Activated CD4-positive, alpha-beta memory T cell treated with anti-CD3 and anti-CD28 coated beads for 36 hours (primary cell): ENCODE results near the gene KRTAP5-11. TPM values are rescaled to one million over a fixed set of nuclear protein-coding genes. Genes with fewer than 3 reads are reported as not detected.
"Not testable (repeated sequence)": the region's sequence is repeated elsewhere in the genome, so short reads cannot be mapped to it uniquely, and the experiment has no call there.

Source experiments
- CTCF ChIA-PET: fragments of 350-600 bp; sonication (Branson Sonifier 250); formaldehyde crosslinking; loops from one replicate; lab custom pipeline; 2021; ENCODE audit warnings: antibody characterized with exemption, inconsistent platforms; lab: Charles Lee
- POLR2A ChIA-PET: fragments of 350-600 bp; sonication (Branson Sonifier 250); formaldehyde crosslinking; loops from one replicate; lab custom pipeline; 2021; ENCODE audit warnings: antibody characterized with exemption; lab: Charles Lee
- DNase-seq: peaks from one replicate; pipeline ENCODE4 v3.0.0-alpha.2; 2020
- H3K27ac Mint-ChIP-seq: one replicate; pipeline ENCODE4 v1.8.0; 2021; ENCODE audit warnings: mixed read lengths
- H3K27me3 Mint-ChIP-seq: one replicate; pipeline ENCODE4 v1.8.0; 2021; ENCODE audit warnings: mixed read lengths
- H3K36me3 Mint-ChIP-seq: one replicate; pipeline ENCODE4 v1.8.0; 2021; ENCODE audit warnings: mixed read lengths
- H3K4me1 Mint-ChIP-seq: one replicate; pipeline ENCODE4 v1.8.0; 2021; ENCODE audit warnings: low read depth, mixed read lengths
- H3K4me3 Mint-ChIP-seq: one replicate; pipeline ENCODE4 v1.8.0; 2021; ENCODE audit warnings: mild to moderate bottlenecking, mixed read lengths
- H3K9me3 Mint-ChIP-seq: one replicate; pipeline ENCODE4 v1.8.0; 2021; ENCODE audit warnings: mixed read lengths
- intact Hi-C: fragments of 100-400 bp; cut with micrococcal nuclease; formaldehyde crosslinking; loops from one replicate; pipeline ENCODE4 v1.15.1; 2023
- total RNA-seq, 2 experiments: library from RNA; stranded (reverse); gene quantifications; one replicate each; pipeline ENCODE4 v1.2.3, GENCODE V29; 2021

KRTAP5-11 gene
- total RNA-seq, 2 experiments from 2014 or later: not detected

DNA sequence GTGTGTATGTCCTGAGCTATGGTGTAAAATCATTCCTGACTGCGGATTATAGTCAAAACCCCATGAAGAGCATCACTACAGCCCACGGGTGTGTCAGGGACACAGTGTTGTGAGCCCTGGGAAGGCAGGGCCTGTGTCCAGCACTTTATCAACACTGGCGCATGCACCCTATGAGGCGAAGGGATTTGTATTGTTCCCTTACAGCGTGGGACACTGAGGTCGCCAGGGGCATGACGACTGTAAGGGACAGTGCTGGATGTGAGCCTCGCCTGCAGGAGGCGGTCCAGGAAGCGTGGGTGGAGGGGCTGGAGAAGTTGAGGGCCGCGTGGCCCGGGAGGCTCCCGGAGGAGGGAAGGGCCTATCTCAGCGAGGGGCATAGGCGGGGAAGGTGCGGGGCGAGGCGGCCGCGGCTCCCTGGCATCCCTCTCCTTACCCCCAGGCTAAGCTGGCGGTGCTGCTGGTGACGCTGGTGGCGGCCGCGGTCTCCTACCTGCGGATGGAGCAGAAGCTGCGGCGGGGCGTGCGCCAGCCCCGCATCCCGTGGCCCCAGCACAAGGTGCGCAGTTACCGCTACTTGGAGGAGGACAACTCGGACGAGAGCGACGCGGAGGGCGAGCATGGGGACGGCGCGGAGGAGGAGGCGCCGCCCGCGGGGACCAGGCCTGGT is 24.3 kb upstream of the KRTAP5-11 start:
- H3K4me3 Mint-ChIP-seq, CTCF ChIA-PET, H3K9me3 Mint-ChIP-seq, H3K27ac Mint-ChIP-seq, intact Hi-C loops, H3K36me3 Mint-ChIP-seq, DNase-seq, H3K4me1 Mint-ChIP-seq, POLR2A ChIA-PET: not testable (repeated sequence)
- peaks cover 39% of the 10 kb centered on the region for H3K27me3 Mint-ChIP-seq

DNA sequence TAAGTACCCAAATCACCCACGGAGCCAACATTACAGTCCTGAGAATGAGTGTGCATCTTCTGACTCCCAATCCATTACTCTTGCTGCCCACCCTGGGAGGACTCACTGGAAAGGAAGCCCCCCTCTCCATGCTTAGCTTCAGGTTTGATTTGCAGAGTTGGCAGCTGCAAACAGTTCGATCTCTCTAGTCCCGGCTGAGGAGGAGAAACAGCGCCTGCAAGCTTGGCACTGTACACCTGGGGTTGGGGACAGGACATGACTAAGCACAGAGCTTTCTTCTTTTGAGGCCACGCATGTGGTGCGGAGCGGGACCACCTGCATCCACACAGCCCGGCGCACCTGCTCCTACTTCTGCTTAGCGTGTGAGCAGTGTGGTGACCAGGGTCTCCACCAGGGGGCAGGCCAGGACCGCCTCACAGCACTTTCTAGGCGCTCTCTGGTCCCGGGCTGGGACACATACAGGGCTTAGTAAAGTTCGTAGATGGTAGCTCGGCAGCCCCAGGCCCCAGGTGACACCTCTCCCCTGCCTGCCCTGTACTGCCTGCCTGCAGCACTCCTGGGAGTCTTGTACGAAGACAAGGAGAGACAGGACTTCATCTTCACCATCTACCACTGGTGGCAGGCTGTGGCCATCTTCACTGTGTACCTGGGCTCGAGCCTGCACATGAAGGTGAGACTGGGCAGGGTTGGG is 22.3 kb upstream of the KRTAP5-11 start:
- H3K9me3 Mint-ChIP-seq, POLR2A ChIA-PET, H3K4me1 Mint-ChIP-seq, CTCF ChIA-PET, intact Hi-C loops, H3K36me3 Mint-ChIP-seq, H3K4me3 Mint-ChIP-seq, H3K27ac Mint-ChIP-seq: not testable (repeated sequence)
- DNase-seq: peak; percentile 51
- H3K27me3 Mint-ChIP-seq: peaks cover 41% of the 10 kb centered on the region

DNA sequence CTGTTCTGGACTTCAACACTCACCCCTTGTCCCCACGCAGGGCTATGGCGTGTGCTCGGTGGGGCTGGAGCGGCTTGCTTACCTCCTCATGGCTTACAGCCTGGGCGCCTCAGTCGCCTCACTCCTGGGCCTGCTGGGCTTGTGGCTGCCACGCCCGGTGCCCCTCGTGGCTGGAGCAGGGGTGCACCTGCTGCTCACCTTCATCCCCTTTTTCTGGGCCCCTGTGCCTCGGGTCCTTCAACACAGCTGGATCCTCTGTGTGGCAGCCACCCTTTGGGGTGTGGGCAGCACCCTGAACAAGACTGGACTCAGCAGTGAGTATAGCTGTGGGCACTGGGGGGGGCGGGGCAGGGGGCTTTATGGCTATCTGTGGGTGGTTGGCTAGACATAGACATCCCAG is 20.5 kb upstream of the KRTAP5-11 start:
- H3K27ac Mint-ChIP-seq, H3K36me3 Mint-ChIP-seq, H3K4me3 Mint-ChIP-seq, CTCF ChIA-PET, H3K4me1 Mint-ChIP-seq, POLR2A ChIA-PET, DNase-seq, H3K9me3 Mint-ChIP-seq, intact Hi-C loops: not testable (repeated sequence)
- H3K27me3 Mint-ChIP-seq: peaks cover 31% of the 10 kb centered on the region

DNA sequence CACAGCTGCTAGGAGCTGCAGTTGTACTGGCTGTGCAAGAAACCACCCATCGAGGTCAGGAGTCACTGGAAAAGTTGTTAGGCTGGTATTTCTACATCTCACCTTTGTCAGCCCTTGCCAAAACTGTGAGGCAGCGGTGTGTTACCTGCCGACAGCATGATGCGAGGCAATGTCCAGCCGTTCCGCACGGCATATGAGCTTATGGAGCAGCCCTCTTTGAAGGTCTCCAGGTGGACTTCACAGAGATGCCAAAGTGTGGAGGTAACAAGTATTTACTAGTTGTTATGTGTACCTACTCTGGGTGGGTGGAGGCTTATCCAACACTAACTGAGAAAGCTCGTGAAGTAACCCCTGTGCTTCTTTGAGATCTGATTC is 6.9 kb upstream of the KRTAP5-11 start:
- H3K9me3 Mint-ChIP-seq, H3K4me1 Mint-ChIP-seq, DNase-seq, intact Hi-C loops, H3K4me3 Mint-ChIP-seq, POLR2A ChIA-PET, H3K36me3 Mint-ChIP-seq, H3K27ac Mint-ChIP-seq, H3K27me3 Mint-ChIP-seq: not testable (repeated sequence)
- CTCF ChIA-PET: interaction anchor here (1.2 to 1.6 kb wide), 2 partner anchors 9 to 15 kb away, joined by 5 to 6 read pairs; no protein-coding TSS in a partner anchor

DNA sequence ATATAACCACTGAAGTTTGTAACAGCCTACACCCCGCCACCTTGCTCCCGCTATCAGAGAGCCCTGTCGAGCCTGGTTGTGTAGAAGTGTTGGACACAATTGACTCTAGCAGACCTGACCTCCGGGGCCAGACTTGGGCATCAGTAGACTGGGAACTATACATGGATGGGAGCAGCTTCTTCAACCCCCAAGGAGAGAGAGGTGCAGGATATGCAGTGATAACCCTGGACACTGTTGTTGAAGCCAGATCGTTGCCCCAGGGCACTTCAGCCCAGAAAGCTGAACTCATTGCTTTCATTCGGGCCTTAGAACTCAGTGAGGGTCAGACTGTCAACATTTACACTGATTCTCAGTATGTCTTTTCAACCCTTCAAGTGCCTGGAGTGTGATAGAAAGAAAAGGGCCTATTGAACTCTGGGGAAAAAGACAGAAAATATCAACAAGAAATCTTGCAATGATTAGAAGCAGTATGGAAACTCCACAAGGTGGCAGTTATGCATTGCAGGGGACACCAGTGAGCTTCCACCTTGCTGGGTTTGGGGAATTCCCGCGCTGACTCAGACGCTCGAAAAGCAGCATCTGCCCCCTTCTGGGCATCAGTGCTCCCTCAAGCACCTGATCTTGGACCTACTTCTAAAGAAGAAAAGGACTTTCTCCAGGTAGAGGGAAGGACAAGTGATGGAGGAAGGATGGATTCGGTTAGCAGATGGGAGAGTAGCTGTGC is 6.3 kb upstream of the KRTAP5-11 start:
- CTCF ChIA-PET: interaction anchor here (1.2 to 1.6 kb wide), 2 partner anchors 9 to 15 kb away, joined by 5 to 6 read pairs; no protein-coding TSS in a partner anchor
- DNase-seq: peak; percentile 83
- intact Hi-C loops, POLR2A ChIA-PET, H3K27me3 Mint-ChIP-seq, H3K9me3 Mint-ChIP-seq, H3K4me1 Mint-ChIP-seq, H3K27ac Mint-ChIP-seq, H3K36me3 Mint-ChIP-seq, H3K4me3 Mint-ChIP-seq: not testable (repeated sequence)

DNA sequence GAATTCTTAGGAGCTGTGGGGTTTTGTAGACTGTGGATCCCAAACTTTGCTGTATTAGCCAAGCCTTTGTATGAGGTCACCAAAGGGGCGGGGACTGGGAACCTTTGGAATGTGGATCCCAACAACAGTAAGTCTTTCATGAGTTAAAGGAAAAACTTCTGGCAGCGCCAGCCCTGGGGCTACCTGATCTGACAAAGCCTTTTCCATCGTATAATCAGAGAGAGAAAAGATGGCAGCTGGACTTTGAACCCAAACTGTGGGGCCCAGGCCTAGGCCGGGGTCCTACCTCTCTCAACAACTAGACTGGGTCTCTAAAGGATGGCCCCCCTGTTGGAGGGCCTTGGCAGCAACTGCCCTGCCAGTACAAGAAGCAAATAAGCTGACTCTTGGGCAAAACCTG is 5.6 kb upstream of the KRTAP5-11 start:
- CTCF ChIA-PET: interaction anchor here (1.2 to 1.6 kb wide), 2 partner anchors 8 to 14 kb away, joined by 5 to 6 read pairs; no protein-coding TSS in a partner anchor
- H3K4me1 Mint-ChIP-seq, H3K9me3 Mint-ChIP-seq, DNase-seq, H3K36me3 Mint-ChIP-seq, H3K27ac Mint-ChIP-seq, intact Hi-C loops, POLR2A ChIA-PET, H3K27me3 Mint-ChIP-seq, H3K4me3 Mint-ChIP-seq: not testable (repeated sequence)

DNA sequence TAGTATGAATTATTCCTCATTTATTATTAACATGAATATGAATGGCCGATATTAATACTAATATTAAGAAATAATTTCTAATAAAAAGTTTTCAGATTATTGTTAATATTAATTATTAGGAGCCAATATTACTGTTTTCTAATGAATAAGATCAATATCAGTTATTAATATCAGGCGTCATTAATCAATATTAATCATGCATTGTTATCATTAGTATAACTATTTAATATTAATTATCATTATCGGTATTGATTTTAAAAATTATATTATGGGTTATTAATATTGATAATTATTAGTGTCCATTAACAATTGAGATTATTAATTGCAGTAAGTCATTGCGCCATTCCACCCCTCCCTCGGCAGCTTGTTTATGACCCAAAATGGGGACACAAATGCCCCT is 3.0 kb upstream of the KRTAP5-11 start:
- H3K9me3 Mint-ChIP-seq, H3K4me3 Mint-ChIP-seq, CTCF ChIA-PET, H3K36me3 Mint-ChIP-seq, H3K4me1 Mint-ChIP-seq, POLR2A ChIA-PET, H3K27ac Mint-ChIP-seq, DNase-seq, intact Hi-C loops: not testable (repeated sequence)
- peaks cover 23% of the 10 kb centered on the region for H3K27me3 Mint-ChIP-seq

DNA sequence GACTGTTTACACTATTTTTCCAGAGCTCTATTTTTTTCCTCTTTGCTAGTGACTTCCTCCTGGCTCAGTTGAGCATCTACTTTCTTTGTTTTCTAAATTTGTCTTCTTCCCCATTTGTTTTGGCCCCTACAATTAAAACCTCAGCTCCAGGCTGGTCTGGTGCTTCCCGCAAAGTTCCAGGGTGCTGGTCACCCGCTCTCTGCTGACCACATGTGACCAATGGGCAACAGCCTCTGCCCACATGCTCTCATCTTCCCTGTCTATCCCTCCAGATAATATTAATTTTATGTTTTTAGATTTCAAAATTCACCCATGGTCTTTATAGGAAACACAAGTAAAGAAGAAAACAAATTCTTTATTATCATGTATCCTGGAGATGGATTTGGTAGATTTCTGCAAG is 294 bp upstream of the KRTAP5-11 start:
- H3K27me3 Mint-ChIP-seq: peaks cover 24% of the 10 kb centered on the region
- CTCF ChIA-PET, H3K4me3 Mint-ChIP-seq, H3K9me3 Mint-ChIP-seq, DNase-seq, POLR2A ChIA-PET, H3K4me1 Mint-ChIP-seq, H3K27ac Mint-ChIP-seq, H3K36me3 Mint-ChIP-seq, intact Hi-C loops: not testable (repeated sequence)

DNA sequence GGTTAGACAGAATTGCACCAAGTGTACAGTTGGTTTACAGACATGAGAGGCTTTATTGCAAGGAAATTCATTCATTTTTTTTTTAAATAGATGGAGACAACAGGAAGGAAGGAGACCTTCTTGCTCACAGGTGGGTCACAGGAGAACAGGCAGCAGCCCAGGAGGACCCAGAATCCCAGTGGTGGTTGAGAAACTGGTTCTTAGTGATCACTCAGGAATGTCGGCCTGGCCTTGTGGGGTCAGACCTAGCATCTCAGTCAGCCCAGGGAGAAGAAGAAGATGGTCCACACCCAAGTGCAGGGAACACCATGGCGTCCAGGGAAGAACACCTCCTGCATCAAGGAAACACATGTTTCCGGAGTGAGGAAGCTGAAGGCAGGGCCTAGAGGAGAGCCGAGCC is 849 bp downstream of the KRTAP5-11 start:
- H3K9me3 Mint-ChIP-seq: no peaks in the 10 kb centered on the region
- DNase-seq: no peak
- ChIA-PET CTCF (no interaction called here), POLR2A (no interaction called here)
- H3K27me3 Mint-ChIP-seq: peaks cover 24% of the 10 kb centered on the region
- H3K36me3 Mint-ChIP-seq: no peaks in the 10 kb centered on the region
- peaks cover 4% of the 10 kb centered on the region for H3K4me1 Mint-ChIP-seq
- no peak overlapping the region for H3K27ac Mint-ChIP-seq
- no peak overlapping the region for H3K4me3 Mint-ChIP-seq
- intact Hi-C loops: no loop called here

DNA sequence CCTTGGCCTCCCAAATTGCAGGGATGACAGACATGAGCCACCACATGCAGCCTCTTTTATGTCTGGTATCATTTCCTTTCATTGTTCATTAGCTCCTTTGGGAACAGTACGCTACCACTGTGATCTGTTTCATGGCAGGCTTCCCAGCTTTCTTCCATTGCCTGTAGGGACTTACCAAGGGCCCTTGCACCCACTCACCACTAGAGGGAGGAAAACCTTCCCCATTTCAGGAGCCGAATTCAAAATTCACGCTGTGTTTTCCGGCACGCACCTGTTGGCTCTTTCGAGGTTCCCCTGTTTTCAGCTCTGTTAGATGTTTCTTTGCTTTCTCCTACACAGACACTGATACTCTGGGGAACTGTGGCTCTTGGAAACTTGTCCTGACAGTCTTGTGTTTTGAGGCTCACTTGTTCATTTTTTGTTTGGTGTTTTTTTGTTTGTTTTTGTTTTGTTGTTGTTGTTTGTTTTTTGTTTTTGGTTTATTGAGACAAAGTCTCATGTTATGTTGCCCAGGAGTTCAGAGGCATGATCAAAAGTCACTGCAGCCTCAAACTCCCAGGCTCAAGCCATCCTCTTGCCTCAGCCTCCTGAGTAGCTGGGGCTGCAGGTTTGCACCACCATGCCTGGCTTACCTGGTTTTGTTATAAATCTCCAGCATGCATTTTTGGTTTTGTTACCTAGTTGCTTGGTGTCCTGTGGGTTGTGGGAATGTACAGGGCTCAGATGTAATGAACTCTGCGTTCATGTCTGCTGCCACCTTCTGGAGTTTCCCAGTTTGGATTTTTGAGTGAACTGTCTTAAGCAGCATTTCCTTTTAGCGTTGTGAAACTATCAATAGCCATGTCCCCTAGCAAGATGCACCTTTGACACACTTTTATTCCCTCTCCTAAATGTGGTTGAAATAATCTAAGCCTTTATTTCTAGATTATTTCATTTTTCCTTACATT is 2.3 kb downstream of the KRTAP5-11 start:
- Mint-ChIP-seq H3K9me3 (no peaks in the 10 kb centered on the region), H3K4me1 (peaks cover 4% of the 10 kb centered on the region), H3K27me3 (peaks cover 24% of the 10 kb centered on the region), H3K4me3 (no peak overlapping the region), H3K36me3 (no peaks in the 10 kb centered on the region), H3K27ac (no peak overlapping the region)
- intact Hi-C loops: no loop called here
- DNase-seq: peak; percentile 31
- ChIA-PET POLR2A (no interaction called here), CTCF (interaction anchor here (0.6 to 1.2 kb wide), 4 partner anchors 9 to 152 kb away, joined by 3 to 6 read pairs (median 4); no protein-coding TSS in a partner anchor)

DNA sequence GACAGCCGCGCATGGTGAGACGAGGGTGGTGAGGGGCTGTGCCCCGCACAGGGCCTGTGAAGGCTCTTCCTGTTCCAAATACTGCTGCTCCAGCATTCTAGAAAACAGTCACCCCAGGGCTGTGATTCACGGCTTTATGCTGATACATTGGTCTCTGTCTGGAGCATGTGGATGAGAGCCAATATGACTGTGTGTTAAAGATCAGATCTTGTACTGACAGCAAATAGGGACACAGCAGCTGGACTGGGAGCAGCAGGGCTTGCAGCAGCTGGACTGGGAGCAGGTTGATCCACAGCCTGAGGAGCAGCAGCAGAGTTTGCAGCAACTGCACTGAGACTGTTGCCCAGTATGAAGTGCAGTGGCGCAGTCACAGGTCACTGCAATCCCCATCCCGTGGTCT is 3.2 kb downstream of the KRTAP5-11 start:
- DNase-seq, H3K27ac Mint-ChIP-seq, intact Hi-C loops, H3K9me3 Mint-ChIP-seq, H3K4me1 Mint-ChIP-seq, H3K4me3 Mint-ChIP-seq, POLR2A ChIA-PET, H3K36me3 Mint-ChIP-seq: not testable (repeated sequence)
- H3K27me3 Mint-ChIP-seq: peaks cover 21% of the 10 kb centered on the region
- CTCF ChIA-PET: interaction anchor here (1.0 to 1.2 kb wide), 3 partner anchors 10 to 153 kb away, joined by 3 to 6 read pairs (median 5); no protein-coding TSS in a partner anchor
